VCaP (cell line): ENCODE measurements around the gene PPA2.

Experiments used
- H3K27ac ChIP-seq: fragments of 450-650 bp; 2 replicates; pipeline ENCODE4 v1.5.1; 2017
- CTCF ChIP-seq: fragments of 450-650 bp; conservative IDR thresholded peaks from 2 replicates; pipeline ENCODE4 v1.5.1; 2017; ENCODE audit warnings: mild to moderate bottlenecking, moderate library complexity

PPA2 gene

GRCh38 chr4:105356194-105356593 lies 117.7 kb downstream of the PPA2 start:
- no peak for TF ChIP-seq CTCF

GRCh38 chr4:105352826-105353225 lies 121.0 kb downstream of the PPA2 start:
- H3K27ac ChIP-seq: no peak overlapping the region
- no peak for TF ChIP-seq CTCF

More at GRCh38 chr4:105356194-105356593, 117.7 kb downstream of the PPA2 start:
- no peak overlapping the region for H3K27ac ChIP-seq

- H3K27ac ChIP-seq: no peak overlapping the region
- TF ChIP-seq CTCF: no peak
These were observed 122.0 kb downstream of the PPA2 start for GRCh38 chr4:105351861-105352260.

- H3K27ac ChIP-seq: no peak overlapping the region
- TF ChIP-seq CTCF: no peak
These were observed 122.9 kb downstream of the PPA2 start for GRCh38 chr4:105350859-105351490.

- H3K27ac ChIP-seq: no peak overlapping the region
- TF ChIP-seq CTCF: no peak
These were observed 125.1 kb downstream of the PPA2 start for GRCh38 chr4:105348719-105349118.

GRCh38 chr4:105346869-105347268 lies 127.0 kb downstream of the PPA2 start:
- no peak for TF ChIP-seq CTCF

GRCh38 chr4:105345838-105346237 lies 128.0 kb downstream of the PPA2 start:
- no peak for TF ChIP-seq CTCF
- no peak overlapping the region for H3K27ac ChIP-seq

More at GRCh38 chr4:105346869-105347268, 127.0 kb downstream of the PPA2 start:
- H3K27ac ChIP-seq: no peak overlapping the region
